Osteocyte (in vitro differentiated cells): ENCODE measurements around the gene CLEC16A. TPM values are rescaled to one million over a fixed set of nuclear protein-coding genes. Genes with fewer than 3 reads are reported as not detected.
"Not testable (repeated sequence)": the region's sequence is repeated elsewhere in the genome, so short reads cannot be mapped to it uniquely, and the experiment has no call there.

Experiments used
- DNase-seq: peaks from one replicate; pipeline ENCODE4 v3.0.0; 2021; ENCODE audit warnings: mixed read lengths; ENCODE audit not compliant: unreplicated experiment; ENCODE audit errors: extremely low spot score
- H3K27ac Mint-ChIP-seq: one replicate; pipeline ENCODE4 v1.8.0; 2021; ENCODE audit warnings: mild to moderate bottlenecking, mixed read lengths; ENCODE audit not compliant: unreplicated experiment
- H3K27me3 Mint-ChIP-seq: one replicate; pipeline ENCODE4 v1.8.0; 2021; ENCODE audit warnings: mixed read lengths; ENCODE audit not compliant: unreplicated experiment
- H3K36me3 Mint-ChIP-seq: one replicate; pipeline ENCODE4 v1.8.0; 2021; ENCODE audit warnings: mixed read lengths; ENCODE audit not compliant: unreplicated experiment
- H3K4me1 Mint-ChIP-seq: one replicate; pipeline ENCODE4 v1.8.0; 2021; ENCODE audit warnings: mixed read lengths; ENCODE audit not compliant: unreplicated experiment
- H3K4me3 Mint-ChIP-seq: one replicate; pipeline ENCODE4 v1.8.0; 2021; ENCODE audit warnings: mild to moderate bottlenecking, moderate library complexity, mixed read lengths; ENCODE audit not compliant: unreplicated experiment
- H3K9me3 Mint-ChIP-seq: one replicate; pipeline ENCODE4 v1.8.0; 2021; ENCODE audit warnings: mixed read lengths; ENCODE audit not compliant: unreplicated experiment
- total RNA-seq: library from RNA; stranded (reverse); gene quantifications from 2 replicates; pipeline ENCODE4 v1.2.1, GENCODE V29; 2021
- TF ChIP-seq, protein P1 (sequence below): fragments of 200-600 bp; sonication (generic); IDR thresholded peaks from 2 replicates; pipeline ENCODE4 v1.5.0; 2021; ENCODE audit warnings: antibody characterized with exemption, mild to moderate bottlenecking, moderate library complexity

CLEC16A gene
- total RNA-seq, 1 donor from 2014 or later, result 22.1 TPM

DNA sequence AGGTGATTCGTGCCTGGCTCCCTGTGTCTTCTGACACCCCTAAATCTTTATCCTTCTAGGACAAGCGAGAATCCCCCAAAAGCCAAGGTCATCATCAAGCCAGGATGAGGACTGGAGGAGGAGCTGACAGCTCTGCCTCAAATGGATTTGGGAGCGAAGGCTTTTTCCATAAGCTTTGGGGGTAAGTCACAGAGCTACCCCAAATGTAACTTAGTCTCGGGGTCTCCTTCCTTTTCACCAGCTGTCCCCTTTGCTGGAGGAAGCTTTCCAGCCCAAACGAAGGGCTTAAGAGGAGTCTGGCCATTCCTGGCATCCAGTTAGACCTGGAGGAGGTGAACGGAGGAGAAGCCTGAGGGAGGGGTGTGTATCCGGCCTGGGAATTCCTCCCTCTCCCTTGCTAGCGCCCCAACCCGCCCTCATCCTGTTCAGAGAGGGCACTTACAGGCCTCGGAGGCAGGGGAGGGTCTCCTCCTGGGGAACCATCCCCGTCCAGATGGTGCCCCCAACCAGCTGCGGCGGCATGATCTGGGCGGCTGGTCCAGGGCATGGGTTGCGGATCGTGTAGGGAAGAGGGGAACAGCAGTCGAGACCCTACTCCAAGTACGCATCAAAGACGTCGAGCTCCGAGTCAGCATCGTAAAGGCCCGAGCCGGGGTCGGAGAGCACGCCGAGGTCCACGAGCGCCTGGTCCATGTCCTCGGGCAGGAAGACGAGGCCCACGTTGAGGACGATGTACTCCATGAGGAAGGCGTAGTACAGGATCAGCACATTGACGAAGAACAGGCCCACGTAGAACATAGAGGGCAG lies 3.0 kb upstream of the CLEC16A start:
- Mint-ChIP-seq H3K27ac (peak overlapping the region; percentile 63), H3K4me3 (peak overlapping the region; percentile 90), H3K4me1 (peaks cover 50% of the 10 kb centered on the region), H3K36me3 (no peaks in the 10 kb centered on the region), H3K9me3 (no peaks in the 10 kb centered on the region), H3K27me3 (no peaks in the 10 kb centered on the region)
- TF ChIP-seq, protein P1, sequence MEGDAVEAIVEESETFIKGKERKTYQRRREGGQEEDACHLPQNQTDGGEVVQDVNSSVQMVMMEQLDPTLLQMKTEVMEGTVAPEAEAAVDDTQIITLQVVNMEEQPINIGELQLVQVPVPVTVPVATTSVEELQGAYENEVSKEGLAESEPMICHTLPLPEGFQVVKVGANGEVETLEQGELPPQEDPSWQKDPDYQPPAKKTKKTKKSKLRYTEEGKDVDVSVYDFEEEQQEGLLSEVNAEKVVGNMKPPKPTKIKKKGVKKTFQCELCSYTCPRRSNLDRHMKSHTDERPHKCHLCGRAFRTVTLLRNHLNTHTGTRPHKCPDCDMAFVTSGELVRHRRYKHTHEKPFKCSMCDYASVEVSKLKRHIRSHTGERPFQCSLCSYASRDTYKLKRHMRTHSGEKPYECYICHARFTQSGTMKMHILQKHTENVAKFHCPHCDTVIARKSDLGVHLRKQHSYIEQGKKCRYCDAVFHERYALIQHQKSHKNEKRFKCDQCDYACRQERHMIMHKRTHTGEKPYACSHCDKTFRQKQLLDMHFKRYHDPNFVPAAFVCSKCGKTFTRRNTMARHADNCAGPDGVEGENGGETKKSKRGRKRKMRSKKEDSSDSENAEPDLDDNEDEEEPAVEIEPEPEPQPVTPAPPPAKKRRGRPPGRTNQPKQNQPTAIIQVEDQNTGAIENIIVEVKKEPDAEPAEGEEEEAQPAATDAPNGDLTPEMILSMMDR, result no peak
- no peak for DNase-seq

DNA sequence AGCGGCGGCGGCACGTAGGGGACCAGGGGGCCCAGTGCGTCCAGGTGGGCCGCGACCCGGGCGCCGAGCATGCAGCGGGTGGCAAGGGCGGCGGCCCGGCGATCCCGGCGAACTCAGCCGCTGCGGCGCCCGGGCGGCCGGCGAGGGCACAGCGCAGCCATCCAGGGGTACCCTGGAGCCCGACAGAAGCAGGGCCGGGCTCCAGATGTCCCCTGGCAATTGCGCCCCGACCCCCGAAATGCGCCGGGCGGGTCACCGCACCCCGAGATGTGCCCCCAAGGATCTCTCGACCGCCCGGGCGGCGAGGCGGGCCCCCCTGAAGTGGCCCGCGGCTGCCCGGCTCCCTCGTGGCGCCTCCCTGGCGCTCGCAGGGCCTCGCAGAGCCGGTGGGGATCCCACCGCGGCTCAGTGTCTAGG lies 2.4 kb upstream of the CLEC16A start:
- DNase-seq, H3K27me3 Mint-ChIP-seq, H3K36me3 Mint-ChIP-seq, H3K9me3 Mint-ChIP-seq: not testable (repeated sequence)
- Mint-ChIP-seq H3K4me3 (peak overlapping the region; percentile 90), H3K27ac (peak overlapping the region; percentile 63), H3K4me1 (peaks cover 53% of the 10 kb centered on the region)

DNA sequence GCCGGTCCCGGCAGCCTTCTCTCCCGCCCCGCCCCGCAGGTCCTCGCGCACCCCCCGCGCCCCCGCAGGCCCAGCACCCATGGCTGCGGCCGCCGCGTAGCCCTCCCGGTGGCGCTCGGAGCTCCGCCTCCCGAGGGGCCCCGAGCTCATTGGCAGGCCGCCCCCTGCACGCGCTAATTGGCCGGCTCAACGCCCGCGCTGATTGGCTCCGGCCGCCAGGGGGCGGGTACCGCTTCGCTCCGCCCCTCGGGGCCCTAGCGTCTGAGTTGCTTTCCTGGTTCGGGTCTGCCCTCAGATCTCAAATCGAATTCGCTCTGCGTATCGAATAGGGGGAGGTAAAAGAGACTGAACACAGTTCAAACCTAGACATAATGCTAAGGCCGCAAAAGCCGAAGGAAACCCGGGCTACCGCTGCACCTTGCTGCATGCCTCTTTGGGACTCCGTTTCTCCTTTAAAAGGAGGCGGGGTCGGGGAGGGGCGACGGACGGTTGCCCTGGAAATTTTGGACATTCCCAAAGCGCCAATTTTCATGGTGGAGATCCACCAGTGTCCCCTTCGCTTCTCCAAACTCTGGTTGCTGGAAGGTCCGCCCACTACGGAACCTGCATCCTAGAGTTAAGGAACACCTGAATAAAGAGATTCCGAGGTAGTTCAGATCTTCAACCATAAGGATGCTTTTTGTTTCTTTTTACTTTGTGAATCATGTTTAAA lies 1.9 kb upstream of the CLEC16A start, which contains the start of gene DEXI:
Gene DEXI (minus strand): TSS at position 117 of the 712 bp plus-strand sequence. CDS start 463 bp downstream, outside the sequence.
- peak within 1 kb of the TSS; percentile 64 for H3K27ac Mint-ChIP-seq

DNA sequence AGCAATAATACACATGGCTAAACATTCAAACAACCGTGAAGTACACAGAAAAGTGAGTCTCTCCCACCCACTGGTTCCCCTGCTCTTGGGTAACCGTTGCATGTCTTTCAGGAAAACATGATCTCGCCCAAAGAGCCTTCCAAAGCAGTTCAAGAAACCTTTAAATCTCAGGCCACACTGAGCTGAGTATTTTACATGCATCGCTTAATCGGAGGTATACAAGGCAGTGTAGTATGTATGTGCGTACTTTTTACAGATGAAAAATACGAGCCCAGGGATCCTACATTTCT lies 1.4 kb upstream of the CLEC16A start:
- no peak for DNase-seq
- Mint-ChIP-seq H3K36me3 (no peaks in the 10 kb centered on the region), H3K27ac (peak overlapping the region; percentile 64), H3K27me3 (no peaks in the 10 kb centered on the region), H3K4me3 (peak overlapping the region; percentile 79), H3K9me3 (no peaks in the 10 kb centered on the region), H3K4me1 (peaks cover 55% of the 10 kb centered on the region)
- TF ChIP-seq, protein P1, result no peak

More for the DNA sequence above, 1.9 kb upstream of the CLEC16A start, which contains the start of gene DEXI:
- Mint-ChIP-seq H3K27me3 (no peaks in the 10 kb centered on the region), H3K4me1 (peaks cover 55% of the 10 kb centered on the region), H3K36me3 (no peaks in the 10 kb centered on the region), H3K4me3 (peak within 1 kb of the TSS; percentile 90), H3K9me3 (no peaks in the 10 kb centered on the region)
- DNase-seq, result peak; percentile 98
- TF ChIP-seq, protein P1, result no peak

DNA sequence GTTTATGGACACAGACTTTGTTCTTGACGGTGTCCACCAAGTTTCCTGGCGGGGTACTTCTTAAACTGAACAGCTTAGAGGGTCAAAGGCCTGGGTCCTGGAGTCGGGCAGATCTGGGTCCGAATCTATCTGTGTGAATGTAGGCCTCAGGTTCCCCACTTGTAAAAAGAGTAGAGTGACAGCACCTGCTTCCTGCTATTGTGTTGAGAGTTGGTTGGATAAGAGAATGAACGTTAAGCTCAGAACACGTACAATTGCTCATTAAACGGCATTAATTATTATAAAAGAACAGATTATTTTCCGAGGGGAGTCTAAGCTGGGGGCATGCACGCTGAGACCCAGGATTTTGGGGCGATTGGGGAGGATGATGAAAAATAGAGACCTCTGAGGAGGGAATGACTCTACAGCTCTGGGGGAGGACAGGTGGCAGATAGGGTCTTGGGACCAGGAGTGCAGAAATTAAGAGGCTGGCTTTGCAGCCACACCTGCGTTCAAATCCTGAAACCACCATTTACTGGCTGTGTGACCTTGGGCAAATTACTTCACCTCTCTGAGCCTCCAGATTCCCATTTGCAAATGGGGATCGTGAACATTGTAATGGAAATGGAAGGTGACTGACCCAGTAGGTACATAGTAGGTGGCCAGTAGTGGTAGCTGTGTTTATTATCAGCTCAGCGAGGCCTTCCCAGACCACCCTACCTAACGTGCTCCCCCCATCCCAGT lies 862 bp downstream of the CLEC16A start:
- peaks cover 52% of the 10 kb centered on the region for H3K4me1 Mint-ChIP-seq
- TF ChIP-seq, protein P1, result no peak
- no peaks in the 10 kb centered on the region for H3K9me3 Mint-ChIP-seq
- no peaks in the 10 kb centered on the region for H3K36me3 Mint-ChIP-seq
- H3K27me3 Mint-ChIP-seq, result no peaks in the 10 kb centered on the region
- peak overlapping the region; percentile 88 for H3K4me3 Mint-ChIP-seq
- H3K27ac Mint-ChIP-seq, result peak overlapping the region; percentile 76
- no peak for DNase-seq
